ENCODE data around the gene ASTN2. TPM values are rescaled to one million over a fixed set of nuclear protein-coding genes. Genes with fewer than 3 reads are reported as not detected.
"Not testable (repeated sequence)": the region's sequence is repeated elsewhere in the genome, so short reads cannot be mapped to it uniquely, and the experiment has no call there.

ASTN2 gene
- total and polyA plus RNA-seq, 9 of the 15 experiments (the other 6 are each of a cell fraction or from before 2014, with no cell fraction given): 0.56 to 3.5 (median 1.9) TPM

DNA sequence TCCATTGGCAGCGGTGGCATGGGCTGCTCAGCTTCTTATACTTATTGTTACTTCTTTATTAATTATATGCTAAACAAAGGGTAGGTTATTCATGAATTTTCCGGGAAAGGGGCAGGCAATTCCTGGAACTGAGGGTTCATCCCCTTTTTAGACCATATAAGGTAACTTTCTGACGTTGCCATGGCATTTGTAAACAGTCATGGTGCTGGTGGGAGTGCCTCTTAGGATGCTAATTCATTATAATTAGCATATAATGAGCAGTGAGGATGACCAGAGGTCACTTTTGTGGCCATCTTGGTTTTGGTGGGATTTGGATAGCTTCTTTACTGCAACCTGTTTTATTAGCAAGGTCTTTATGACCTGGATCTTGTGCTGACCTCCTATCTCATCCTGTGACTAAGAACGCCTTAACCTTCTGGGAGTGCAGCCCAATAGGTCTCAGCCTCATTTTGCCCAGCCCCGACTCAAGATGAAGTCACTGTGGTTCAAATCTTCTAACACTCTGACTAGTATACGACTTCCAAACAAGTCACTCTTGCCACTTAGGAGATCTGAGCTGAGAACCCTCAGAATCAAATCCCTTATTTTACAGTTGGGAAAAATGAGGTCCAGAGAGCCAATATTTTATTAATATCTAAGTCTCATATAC, 490.3 kb downstream of the ASTN2 start:
- no peaks in the 10 kb centered on the region for H3K9me3 ChIP-seq (replicated peaks; ENCODE audit: control insufficient read depth, insufficient read depth, low read depth, low read length)
- no peaks in the 10 kb centered on the region for H3K36me3 ChIP-seq (ENCODE audit: control insufficient read depth, insufficient read depth, low read length)
- H3K27ac ChIP-seq (ENCODE audit: extremely low read depth, low read depth, low read length): no peak overlapping the region
- ATAC-seq (no peak), FAIRE-seq (no peak), DNase-seq (ENCODE audit: extremely low read depth in 1 of 4, low spot score in 3 of 4) (no peak)
- H3K4me2 ChIP-seq (ENCODE audit: insufficient read depth, low read length): no peak overlapping the region
- CTCF ChIA-PET (ENCODE audit: low intra/inter-chr PET ratio): no interaction called here
- in situ Hi-C loops (cut with MboI): no loop called here
- H3K4me1 ChIP-seq (replicated peaks in 1 of 2; ENCODE audit: control insufficient read depth in 2 of 2, insufficient read depth in 2 of 2, low read length in 2 of 2): no peaks in the 10 kb centered on the region
- no peak overlapping the region for H2AFZ ChIP-seq (ENCODE audit: low read depth, low read length)
- H3K27me3 ChIP-seq (ENCODE audit: control insufficient read depth in 2 of 2, insufficient read depth in 2 of 2, low read length in 2 of 2): no peaks in the 10 kb centered on the region
- intact Hi-C loops (cut with micrococcal nuclease): no loop called here
- no peaks in the 10 kb centered on the region for H4K20me1 ChIP-seq (replicated peaks; ENCODE audit: control insufficient read depth, insufficient read depth, low read length)
- 2% methylated on average over 5 of the region's 6 CpGs for WGBS (ENCODE audit: insufficient coverage, low coverage, missing lambda C conversion rate)
- H3K9ac ChIP-seq (ENCODE audit: insufficient read depth in 1 of 2, low read depth in 2 of 2, low read length in 2 of 2): no peak overlapping the region
- POLR2A ChIA-PET: no interaction called here
- BruUV-seq (replicated peaks): no TSS peak
- no peaks in the 10 kb centered on the region for H3K79me2 ChIP-seq (ENCODE audit: control insufficient read depth, insufficient read depth, low read length)
- H3K4me3 ChIP-seq: no peak overlapping the region
- TF ChIP-seq, protein P1, sequence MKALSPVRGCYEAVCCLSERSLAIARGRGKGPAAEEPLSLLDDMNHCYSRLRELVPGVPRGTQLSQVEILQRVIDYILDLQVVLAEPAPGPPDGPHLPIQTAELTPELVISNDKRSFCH (CRISPR knock-in tag; IDR thresholded peaks at IDR 0.05): no peak
- TF ChIP-seq, protein P1 (tag; IDR thresholded peaks at IDR 0.05): no peak
- TF ChIP-seq HNRNPLL (IDR thresholded peaks at IDR 0.05; ENCODE audit: low read depth, low read length, poor library complexity, severe bottlenecking): no peak
- TF ChIP-seq CBFA2T2 (conservative IDR thresholded peaks at IDR 0.05): no peak
- TF ChIP-seq PHTF2 (CRISPR knock-in tag; IDR thresholded peaks at IDR 0.05): no peak
- TF ChIP-seq ZC3H4 (CRISPR knock-in tag; IDR thresholded peaks at IDR 0.05; ENCODE audit: borderline replicate concordance): no peak
- TF ChIP-seq SP2 (IDR thresholded peaks at IDR 0.05; ENCODE audit: extremely low read depth, low read depth, low read length, poor library complexity, severe bottlenecking): no peak
- no peak for TF ChIP-seq HDAC1 (IDR thresholded peaks at IDR 0.05)
- TF ChIP-seq, protein P2, sequence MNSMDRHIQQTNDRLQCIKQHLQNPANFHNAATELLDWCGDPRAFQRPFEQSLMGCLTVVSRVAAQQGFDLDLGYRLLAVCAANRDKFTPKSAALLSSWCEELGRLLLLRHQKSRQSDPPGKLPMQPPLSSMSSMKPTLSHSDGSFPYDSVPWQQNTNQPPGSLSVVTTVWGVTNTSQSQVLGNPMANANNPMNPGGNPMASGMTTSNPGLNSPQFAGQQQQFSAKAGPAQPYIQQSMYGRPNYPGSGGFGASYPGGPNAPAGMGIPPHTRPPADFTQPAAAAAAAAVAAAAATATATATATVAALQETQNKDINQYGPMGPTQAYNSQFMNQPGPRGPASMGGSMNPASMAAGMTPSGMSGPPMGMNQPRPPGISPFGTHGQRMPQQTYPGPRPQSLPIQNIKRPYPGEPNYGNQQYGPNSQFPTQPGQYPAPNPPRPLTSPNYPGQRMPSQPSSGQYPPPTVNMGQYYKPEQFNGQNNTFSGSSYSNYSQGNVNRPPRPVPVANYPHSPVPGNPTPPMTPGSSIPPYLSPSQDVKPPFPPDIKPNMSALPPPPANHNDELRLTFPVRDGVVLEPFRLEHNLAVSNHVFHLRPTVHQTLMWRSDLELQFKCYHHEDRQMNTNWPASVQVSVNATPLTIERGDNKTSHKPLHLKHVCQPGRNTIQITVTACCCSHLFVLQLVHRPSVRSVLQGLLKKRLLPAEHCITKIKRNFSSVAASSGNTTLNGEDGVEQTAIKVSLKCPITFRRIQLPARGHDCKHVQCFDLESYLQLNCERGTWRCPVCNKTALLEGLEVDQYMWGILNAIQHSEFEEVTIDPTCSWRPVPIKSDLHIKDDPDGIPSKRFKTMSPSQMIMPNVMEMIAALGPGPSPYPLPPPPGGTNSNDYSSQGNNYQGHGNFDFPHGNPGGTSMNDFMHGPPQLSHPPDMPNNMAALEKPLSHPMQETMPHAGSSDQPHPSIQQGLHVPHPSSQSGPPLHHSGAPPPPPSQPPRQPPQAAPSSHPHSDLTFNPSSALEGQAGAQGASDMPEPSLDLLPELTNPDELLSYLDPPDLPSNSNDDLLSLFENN (IDR thresholded peaks at IDR 0.05; ENCODE audit: low read depth in 2 of 2, low read length in 2 of 2): no peak
- H3K9me1 ChIP-seq (ENCODE audit: control insufficient read depth, insufficient read depth, low read length): no peaks in the 10 kb centered on the region

DNA sequence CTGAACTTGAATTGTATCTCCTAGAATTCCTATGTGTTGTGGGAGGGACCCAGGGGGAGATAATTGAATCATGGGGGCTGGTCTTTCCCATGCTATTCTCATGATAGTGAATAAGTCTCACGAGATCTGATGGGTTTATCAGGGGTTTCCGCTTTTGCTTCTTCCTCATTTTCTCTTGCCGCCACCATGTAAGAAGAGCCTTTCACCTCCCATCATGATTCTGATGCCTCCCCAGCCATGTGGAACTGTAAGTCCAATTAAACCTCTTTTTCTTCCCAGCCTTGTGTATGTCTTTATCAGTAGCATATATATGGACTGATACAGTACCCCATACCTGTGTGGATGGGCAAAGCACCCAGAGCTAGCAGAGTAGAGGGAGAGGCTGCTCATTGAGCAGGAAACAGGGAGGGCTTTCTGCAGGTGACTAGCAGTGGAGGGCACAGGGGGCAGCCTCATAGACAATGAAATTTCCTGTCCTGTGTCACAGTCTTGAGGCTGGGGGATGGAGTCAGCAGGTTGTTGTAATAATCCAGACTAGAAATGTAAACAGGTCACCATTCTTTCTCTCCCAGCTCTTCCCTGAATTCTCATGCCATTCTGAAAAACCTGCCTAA, 496.9 kb downstream of the ASTN2 start:
- H3K9me1 ChIP-seq (ENCODE audit: control insufficient read depth, insufficient read depth, low read length); H3K4me1 ChIP-seq (replicated peaks in 1 of 2; ENCODE audit: control insufficient read depth in 2 of 2, insufficient read depth in 2 of 2, low read length in 2 of 2); H3K9ac ChIP-seq (ENCODE audit: insufficient read depth in 1 of 2, low read depth in 2 of 2, low read length in 2 of 2); H3K9me3 ChIP-seq (replicated peaks; ENCODE audit: control insufficient read depth, insufficient read depth, low read depth, low read length); DNase-seq (ENCODE audit: extremely low read depth in 1 of 4, low spot score in 3 of 4); H3K27me3 ChIP-seq (ENCODE audit: control insufficient read depth in 2 of 2, insufficient read depth in 2 of 2, low read length in 2 of 2); H3K79me2 ChIP-seq (ENCODE audit: control insufficient read depth, insufficient read depth, low read length); H3K36me3 ChIP-seq (ENCODE audit: control insufficient read depth, insufficient read depth, low read length); H3K4me3 ChIP-seq; CTCF ChIA-PET (ENCODE audit: low intra/inter-chr PET ratio); H3K27ac ChIP-seq (ENCODE audit: extremely low read depth, low read depth, low read length); H2AFZ ChIP-seq (ENCODE audit: low read depth, low read length); H3K4me2 ChIP-seq (ENCODE audit: insufficient read depth, low read length); ATAC-seq; H4K20me1 ChIP-seq (replicated peaks; ENCODE audit: control insufficient read depth, insufficient read depth, low read length); intact Hi-C loops (cut with micrococcal nuclease); FAIRE-seq; in situ Hi-C loops (cut with MboI); BruUV-seq (replicated peaks); POLR2A ChIA-PET: not testable (repeated sequence)
- WGBS (ENCODE audit: insufficient coverage, low coverage, missing lambda C conversion rate): 0% methylated on average over 3 of the region's 3 CpGs

Data from K562 (cell line).